AG08396 (cell line): ENCODE measurements around the gene HNF4A.
"Not testable (repeated sequence)": the region's sequence is repeated elsewhere in the genome, so short reads cannot be mapped to it uniquely, and the experiment has no call there.

Experiments used
- DNase-seq: peaks from one replicate; pipeline ENCODE4 v3.0.0; 2012; ENCODE audit warnings: low spot score, mixed read lengths

HNF4A gene

DNA sequence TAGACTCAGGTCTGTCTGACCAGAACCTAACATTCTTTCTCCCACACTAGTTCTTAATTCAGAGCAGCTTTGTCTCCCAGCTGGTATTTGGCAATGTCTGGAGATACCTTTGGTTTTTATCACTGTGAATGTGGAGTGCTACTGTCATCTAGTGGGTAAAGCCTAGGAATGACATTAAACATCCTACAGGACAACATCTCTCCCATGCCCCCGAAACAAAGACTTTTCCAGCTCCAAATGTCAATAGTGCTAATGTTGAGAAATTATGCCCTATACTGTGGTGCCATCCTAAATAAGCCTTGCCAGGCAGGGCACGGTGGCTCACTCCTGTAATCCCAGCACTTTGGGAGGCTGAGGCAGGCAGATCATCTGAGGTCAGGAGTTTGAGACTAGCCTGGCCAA lies 116.0 kb downstream of the HNF4A start:
- DNase-seq = peak; percentile 27

- not testable (repeated sequence) for DNase-seq
Observed at GRCh38 chr20:44472283-44472682, 116.8 kb downstream of the HNF4A start.

DNA sequence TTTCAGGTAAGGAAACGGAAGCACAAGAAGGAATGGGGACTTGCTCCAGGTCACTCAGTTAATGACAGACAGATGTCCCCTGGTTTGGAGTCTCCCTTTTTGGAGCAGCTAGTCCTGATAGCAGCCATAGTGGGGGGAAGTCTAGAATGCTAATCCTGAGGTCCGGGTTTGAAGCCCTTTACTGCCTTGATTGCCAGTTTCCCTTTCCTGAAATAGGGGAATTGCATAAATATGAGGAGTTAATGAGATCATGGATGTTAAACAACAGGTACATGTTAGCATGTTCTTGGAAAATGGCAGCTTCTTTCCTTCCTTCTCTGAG lies 119.8 kb downstream of the HNF4A start:
- no peak for DNase-seq

DNA sequence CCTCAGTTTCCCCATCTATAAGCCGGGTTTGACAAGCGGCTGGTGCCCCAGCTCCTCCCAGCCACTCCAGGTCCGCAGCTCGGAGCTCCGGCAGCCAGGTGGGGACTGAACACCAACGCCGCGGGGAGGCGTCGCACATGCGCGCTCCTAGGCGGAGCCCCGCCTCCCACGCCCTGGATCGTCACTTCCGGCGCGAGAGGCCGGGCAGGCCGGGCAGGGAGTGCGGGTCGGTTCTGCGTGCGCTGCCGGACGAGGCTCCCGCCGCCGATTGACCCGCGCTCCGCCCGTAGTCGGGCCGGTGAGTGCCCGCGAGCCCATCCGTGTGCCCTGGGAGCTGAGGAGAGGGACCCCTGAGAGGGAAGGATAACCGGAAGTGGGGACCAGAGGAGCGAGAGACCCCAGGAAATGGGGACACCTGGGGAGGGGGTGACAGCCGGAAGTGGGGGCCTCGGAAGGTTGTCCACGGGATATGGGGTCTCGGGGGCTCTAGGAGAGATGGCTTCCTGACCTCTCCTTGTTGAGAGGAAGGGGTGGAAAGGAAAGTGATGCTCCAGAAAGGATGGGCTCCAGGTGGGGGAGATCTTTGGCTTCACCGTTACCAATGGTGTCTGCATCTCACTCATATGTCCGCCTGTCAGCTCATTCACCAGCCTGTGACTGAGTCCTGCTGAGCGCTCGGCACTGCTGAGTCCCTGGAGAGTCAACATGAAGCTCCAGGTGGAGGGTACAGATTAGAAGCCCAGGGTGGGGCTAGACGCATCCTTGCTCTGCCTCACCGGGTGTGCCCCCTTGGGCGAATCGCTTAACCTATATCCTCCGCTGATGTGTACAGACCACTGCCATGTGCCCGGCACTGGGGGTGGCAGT lies 120.4 kb downstream of the HNF4A start, which contains the start of gene TTPAL:
Gene TTPAL, plus strand, starts transcription at position 181 of the 867 bp plus-strand sequence. CDS start 4,126 bp downstream, outside the sequence.
- DNase-seq = peak; percentile 96

GRCh38 chr20:44477151-44477550 lies 121.7 kb downstream of the HNF4A start:
- DNase-seq = no peak

DNA sequence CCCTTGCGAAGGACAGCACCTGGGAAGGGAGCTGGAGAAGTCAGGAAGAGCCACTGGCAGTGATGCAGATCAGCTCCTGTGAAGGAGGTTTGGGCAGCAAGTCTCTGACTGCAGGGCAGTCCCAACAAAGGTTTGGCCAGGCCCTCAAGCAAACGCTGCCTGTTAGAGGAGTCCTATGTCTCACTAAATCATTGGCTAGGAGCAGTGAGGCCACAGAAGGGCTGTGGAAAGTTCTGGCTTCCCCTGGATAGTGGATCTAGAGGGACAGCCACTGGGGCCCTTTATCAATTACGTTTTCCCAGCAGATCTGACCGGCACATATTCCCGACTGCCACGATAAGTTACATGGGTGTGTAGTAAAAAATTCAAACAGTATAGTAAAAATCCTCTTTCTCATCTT lies 122.7 kb downstream of the HNF4A start:
- no peak for DNase-seq

- DNase-seq = no peak
Observed at GRCh38 chr20:44479643-44480042, 124.1 kb downstream of the HNF4A start.

DNA sequence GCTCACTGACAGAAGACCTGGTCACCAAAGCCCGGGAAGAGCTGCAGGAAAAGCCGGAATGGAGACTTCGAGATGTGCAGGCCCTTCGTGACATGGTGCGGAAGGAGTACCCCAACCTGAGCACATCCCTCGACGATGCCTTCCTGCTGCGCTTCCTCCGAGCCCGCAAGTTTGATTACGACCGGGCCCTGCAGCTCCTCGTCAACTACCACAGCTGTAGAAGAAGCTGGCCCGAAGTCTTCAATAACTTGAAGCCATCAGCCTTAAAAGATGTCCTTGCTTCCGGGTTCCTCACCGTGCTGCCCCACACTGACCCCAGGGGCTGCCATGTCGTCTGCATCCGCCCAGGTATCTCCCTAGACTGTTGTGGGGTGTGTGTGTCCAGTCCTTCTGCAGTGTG lies 124.6 kb downstream of the HNF4A start:
- DNase-seq = no peak

- no peak for DNase-seq
Observed at GRCh38 chr20:44481719-44482416, 126.4 kb downstream of the HNF4A start.

- no peak for DNase-seq
Observed at GRCh38 chr20:44483112-44483511, 127.6 kb downstream of the HNF4A start.
